Breast epithelium (tissue), 4 donors: Measurements from ENCODE around the gene AFF4. TPM values are rescaled to one million over a fixed set of nuclear protein-coding genes. Genes with fewer than 3 reads are reported as not detected.
"Not testable (repeated sequence)": the region's sequence is repeated elsewhere in the genome, so short reads cannot be mapped to it uniquely, and the experiment has no call there.

Source experiments
- DNase-seq, 2 donors: peaks; one replicate each; pipeline ENCODE4 v3.0.0-alpha.2; 2019; ENCODE audit warnings: low spot score in 2 of 2
- H3K27ac ChIP-seq, 2 donors: fragments of 200-600 bp; sonication (generic) in 1 of 2; one replicate each; pipeline ENCODE4 v1.5.1; 2016 to 2019; ENCODE audit warnings: mild to moderate bottlenecking in 1 of 2
- H3K27me3 ChIP-seq, 2 donors: fragments of 200-600 bp; sonication (generic) in 1 of 2; one replicate each; pipeline versions ENCODE4 v1.5.1 to v1.6.0; 2017 to 2019; ENCODE audit warnings: control low read depth in 1 of 2, mild to moderate bottlenecking in 1 of 2
- H3K36me3 ChIP-seq: fragments of 200-600 bp; one replicate; pipeline ENCODE4 v1.5.1; 2019
- H3K4me1 ChIP-seq, 2 donors: fragments of 200-600 bp; sonication (generic); one replicate each; pipeline ENCODE4 v1.5.1; 2016 to 2019; ENCODE audit warnings: control low read depth in 1 of 2
- H3K4me3 ChIP-seq, 3 donors: fragments of 200-600 bp; sonication (generic); 1 replicate in 2 of 3; 2 replicates in 1 of 3; pipeline ENCODE4 v1.5.1; 2016 to 2019; ENCODE audit warnings: mild to moderate bottlenecking in 3 of 3, moderate library complexity in 2 of 3
- H3K9me3 ChIP-seq, 2 donors: fragments of 200-600 bp; sonication (generic) in 1 of 2; one replicate each; pipeline ENCODE4 v1.5.1; 2016 to 2019; ENCODE audit warnings: control low read depth in 1 of 2
- CTCF ChIP-seq, 3 donors: fragments of 450-650 bp; IDR thresholded peaks; one replicate each; pipeline ENCODE4 v1.5.1; 2016 to 2017; ENCODE audit warnings: antibody characterized with exemption in 3 of 3, mild to moderate bottlenecking in 3 of 3, moderate library complexity in 3 of 3
- POLR2A ChIP-seq: fragments of 450-650 bp; IDR thresholded peaks from one replicate; pipeline ENCODE4 v1.6.1; 2016; ENCODE audit warnings: antibody characterized with exemption, mild to moderate bottlenecking, moderate library complexity
- POLR2AphosphoS5 ChIP-seq, 3 donors: sonication (generic); formaldehyde crosslinking; IDR thresholded peaks; one replicate each; pipeline ENCODE4 v1.6.1; 2017; ENCODE audit warnings: antibody characterized with exemption in 3 of 3
- intact Hi-C: fragments of 100-400 bp; cut with DNase I; formaldehyde crosslinking; loops from one replicate; pipeline ENCODE4 v1.15.1; 2023; ENCODE audit warnings: low total_unique reads
- total RNA-seq, 3 donors: library from RNA; depleted of rRNA; stranded (reverse); fragments of >200 nt; gene quantifications; one replicate each; pipeline ENCODE4 v1.1.0, GENCODE V29; 2016

AFF4 gene
- total RNA-seq, 3 donors from 2014 or later: 70.2 to 108 (median 75.4) TPM

- H3K4me1 ChIP-seq: peaks cover 0 to 9% of the 10 kb centered on the region in 2 donors
- no peak for DNase-seq
- intact Hi-C loops: loop anchor here (1.0 kb wide), 2 partner anchors 13 to 37 kb away; no protein-coding TSS in a partner anchor
- peak overlapping the region; percentile 76 to 96 (median 80) for H3K4me3 ChIP-seq
- H3K9me3 ChIP-seq: no peaks in the 10 kb centered on the region
- H3K27ac ChIP-seq: peak overlapping the region; percentile 95
- no peaks in the 10 kb centered on the region for H3K36me3 ChIP-seq
- no peak for TF ChIP-seq CTCF (IDR thresholded peaks at IDR 0.05)
- TF ChIP-seq POLR2A: no peak
- TF ChIP-seq POLR2AphosphoS5 (IDR thresholded peaks at IDR 0.05): no peak
- no peaks in the 10 kb centered on the region for H3K27me3 ChIP-seq
Measured at GRCh38 chr5:132865668-132866341, 97.6 kb downstream of the AFF4 start.

DNA sequence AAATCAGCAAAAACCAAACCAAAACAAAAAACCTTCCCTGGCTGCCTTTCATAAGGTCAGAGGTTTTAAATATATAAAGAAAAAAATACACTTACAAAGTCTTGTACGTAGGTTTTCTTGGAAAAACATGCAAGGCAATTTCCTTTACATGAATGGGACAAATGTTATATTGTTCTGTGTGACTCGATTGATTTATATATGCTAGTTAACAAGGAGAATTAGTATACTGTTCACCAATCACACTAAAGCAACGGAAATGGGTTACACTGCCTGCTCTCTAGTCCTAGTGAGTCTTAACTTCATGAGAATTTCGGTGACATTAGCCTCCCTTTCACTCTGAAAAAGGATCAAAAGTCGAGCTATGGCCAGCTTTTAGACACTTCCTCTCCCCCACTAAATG, 102.7 kb downstream of the AFF4 start:
- H3K4me3 ChIP-seq: no peak overlapping the region
- no peak overlapping the region for H3K27ac ChIP-seq
- no peaks in the 10 kb centered on the region for H3K9me3 ChIP-seq
- TF ChIP-seq CTCF (IDR thresholded peaks at IDR 0.05) (no peak), POLR2A (no peak), POLR2AphosphoS5 (IDR thresholded peaks at IDR 0.05) (no peak)
- DNase-seq: no peak
- no peaks in the 10 kb centered on the region for H3K27me3 ChIP-seq
- intact Hi-C loops: no loop called here
- H3K4me1 ChIP-seq: no peaks in the 10 kb centered on the region
- H3K36me3 ChIP-seq: no peaks in the 10 kb centered on the region

GRCh38 chr5:132859889-132860437, 103.5 kb downstream of the AFF4 start:
- Histone ChIP-seq H3K4me3 (no peak overlapping the region), H3K4me1 (no peaks in the 10 kb centered on the region), H3K9me3 (no peaks in the 10 kb centered on the region), H3K27ac (no peak overlapping the region), H3K27me3 (no peaks in the 10 kb centered on the region), H3K36me3 (no peaks in the 10 kb centered on the region)
- intact Hi-C loops: no loop called here
- TF ChIP-seq POLR2AphosphoS5 (IDR thresholded peaks at IDR 0.05) (no peak), CTCF (IDR thresholded peaks at IDR 0.05) (no peak), POLR2A (no peak)
- no peak for DNase-seq

GRCh38 chr5:132856011-132856410, 107.4 kb downstream of the AFF4 start:
- intact Hi-C loops: no loop called here
- H3K36me3 ChIP-seq: no peaks in the 10 kb centered on the region
- H3K9me3 ChIP-seq: no peaks in the 10 kb centered on the region
- no peak overlapping the region for H3K4me3 ChIP-seq
- H3K4me1 ChIP-seq: no peaks in the 10 kb centered on the region
- no peak for TF ChIP-seq POLR2AphosphoS5 (IDR thresholded peaks at IDR 0.05)
- TF ChIP-seq POLR2A: no peak
- no peak for TF ChIP-seq CTCF (IDR thresholded peaks at IDR 0.05)
- H3K27ac ChIP-seq: no peak overlapping the region
- no peaks in the 10 kb centered on the region for H3K27me3 ChIP-seq
- DNase-seq: no peak

- H3K4me1 ChIP-seq, intact Hi-C loops, H3K36me3 ChIP-seq, H3K4me3 ChIP-seq, H3K9me3 ChIP-seq, H3K27ac ChIP-seq, H3K27me3 ChIP-seq, DNase-seq: not testable (repeated sequence)
Measured at GRCh38 chr5:132854992-132855391, 108.4 kb downstream of the AFF4 start.
